NK-92 treated with Interleukin-12 subunit alpha and Interleukin-12 subunit beta, amount 100 ng/mL, for 24 hours (cell line): ENCODE data around the gene ORAI2.
A peak's percentile ranks its signal among the peaks of the same experiment; 100 is the strongest.
"Not testable (repeated sequence)": the region's sequence is repeated elsewhere in the genome, so short reads cannot be mapped to it uniquely, and the experiment has no call there.

Source experiments
- DNase-seq: peaks from one replicate; lab custom pipeline; 2025; lab: John Stamatoyannopoulos, UW

The ORAI2 gene

DNA sequence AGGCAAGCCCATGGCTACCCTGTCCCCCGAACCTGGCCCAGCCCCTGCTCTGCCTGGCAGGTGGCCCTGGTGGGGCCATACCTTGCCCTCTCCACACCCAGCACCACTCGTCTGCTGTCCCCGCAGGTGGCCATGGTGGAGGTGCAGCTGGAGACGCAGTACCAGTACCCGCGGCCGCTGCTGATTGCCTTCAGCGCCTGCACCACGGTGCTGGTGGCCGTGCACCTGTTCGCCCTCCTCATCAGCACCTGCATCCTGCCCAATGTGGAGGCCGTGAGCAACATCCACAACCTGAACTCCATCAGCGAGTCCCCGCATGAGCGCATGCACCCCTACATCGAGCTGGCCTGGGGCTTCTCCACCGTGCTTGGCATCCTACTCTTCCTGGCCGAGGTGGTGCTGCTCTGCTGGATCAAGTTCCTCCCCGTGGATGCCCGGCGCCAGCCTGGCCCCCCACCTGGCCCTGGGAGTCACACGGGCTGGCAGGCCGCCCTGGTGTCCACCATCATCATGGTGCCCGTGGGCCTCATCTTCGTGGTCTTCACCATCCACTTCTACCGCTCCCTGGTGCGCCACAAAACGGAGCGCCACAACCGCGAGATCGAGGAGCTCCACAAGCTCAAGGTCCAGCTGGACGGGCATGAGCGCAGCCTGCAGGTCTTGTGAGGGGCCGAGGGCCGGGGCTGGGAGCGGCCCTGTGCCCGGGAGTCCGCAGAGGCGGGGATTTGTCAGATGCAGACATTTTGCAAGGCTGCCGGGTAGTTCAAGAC, 13.2 kb downstream of the ORAI2 start:
- no peak for DNase-seq

- DNase-seq: no peak
Observed at GRCh38 chr7:102447311-102447710, 13.9 kb downstream of the ORAI2 start.

DNA sequence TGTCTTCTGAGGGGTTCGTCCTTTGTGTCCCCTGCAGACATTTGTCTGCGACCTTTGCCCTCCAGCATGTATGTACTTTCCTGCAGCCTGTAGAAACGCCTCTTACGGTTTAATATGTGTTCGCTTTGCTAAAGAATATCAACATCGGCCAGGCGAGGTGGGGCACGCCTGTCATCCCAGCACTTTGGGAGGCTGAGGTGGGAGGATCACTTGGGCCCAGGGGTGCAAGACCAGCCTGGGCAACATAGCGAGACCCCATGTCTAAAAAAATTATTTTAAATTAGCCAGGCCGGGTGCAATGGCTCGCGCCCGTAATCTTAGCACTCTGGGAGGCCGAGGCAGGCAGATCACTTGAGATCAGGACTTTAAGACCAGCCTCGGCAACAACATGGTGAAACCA, 15.8 kb downstream of the ORAI2 start:
- no peak for DNase-seq

- no peak for DNase-seq
Observed at GRCh38 chr7:102450242-102450641, 16.9 kb downstream of the ORAI2 start.

GRCh38 chr7:102451371-102452054, 18.1 kb downstream of the ORAI2 start:
- no peak for DNase-seq

- no peak for DNase-seq
Observed at GRCh38 chr7:102452451-102452850, 19.1 kb downstream of the ORAI2 start.

DNA sequence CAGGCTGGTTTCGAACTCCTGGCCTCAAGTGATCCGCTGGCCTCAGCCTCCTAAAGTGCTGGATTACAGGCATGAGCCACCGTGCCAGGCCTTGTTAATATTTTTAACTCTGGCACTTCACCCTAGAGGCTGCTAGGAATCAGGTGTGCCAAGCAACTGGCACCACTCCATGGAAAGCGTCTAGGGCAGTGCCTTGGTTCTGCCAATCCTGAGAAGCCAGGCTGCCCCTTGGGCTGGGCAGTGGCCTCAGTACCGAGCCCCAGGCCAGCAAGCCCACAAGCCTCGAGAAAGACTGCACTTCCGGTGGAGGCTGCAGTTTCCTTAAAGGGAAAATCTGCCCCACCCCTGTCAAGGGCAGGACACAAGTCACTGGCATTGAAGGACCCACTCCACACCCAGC, 19.9 kb downstream of the ORAI2 start:
- no peak for DNase-seq

- DNase-seq: no peak
Observed at GRCh38 chr7:102454468-102454867, 21.1 kb downstream of the ORAI2 start.

GRCh38 chr7:102454932-102455331, 21.6 kb downstream of the ORAI2 start:
- DNase-seq: not testable (repeated sequence)

DNA sequence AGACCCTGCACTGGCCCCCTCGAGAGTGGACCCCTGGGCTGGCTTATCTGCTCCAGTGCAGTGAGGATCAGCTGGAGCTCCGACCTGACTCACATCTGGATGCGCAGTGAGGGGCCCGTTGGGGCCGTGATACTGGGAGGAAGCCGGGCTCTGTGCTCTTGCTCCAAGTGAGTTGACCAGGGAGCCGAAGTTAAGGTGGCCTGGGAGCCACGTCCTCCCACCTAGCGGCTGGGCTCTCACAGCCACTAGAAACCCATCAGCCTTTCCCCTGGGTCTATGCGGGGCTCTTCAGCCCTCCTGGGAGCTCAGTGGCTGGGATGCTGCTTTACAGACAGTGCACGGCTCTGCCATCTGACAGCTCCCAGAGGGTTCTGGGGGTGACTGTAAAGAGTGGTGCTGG, 22.2 kb downstream of the ORAI2 start:
- no peak for DNase-seq

GRCh38 chr7:102456327-102456726, 23.0 kb downstream of the ORAI2 start:
- no peak for DNase-seq

DNA sequence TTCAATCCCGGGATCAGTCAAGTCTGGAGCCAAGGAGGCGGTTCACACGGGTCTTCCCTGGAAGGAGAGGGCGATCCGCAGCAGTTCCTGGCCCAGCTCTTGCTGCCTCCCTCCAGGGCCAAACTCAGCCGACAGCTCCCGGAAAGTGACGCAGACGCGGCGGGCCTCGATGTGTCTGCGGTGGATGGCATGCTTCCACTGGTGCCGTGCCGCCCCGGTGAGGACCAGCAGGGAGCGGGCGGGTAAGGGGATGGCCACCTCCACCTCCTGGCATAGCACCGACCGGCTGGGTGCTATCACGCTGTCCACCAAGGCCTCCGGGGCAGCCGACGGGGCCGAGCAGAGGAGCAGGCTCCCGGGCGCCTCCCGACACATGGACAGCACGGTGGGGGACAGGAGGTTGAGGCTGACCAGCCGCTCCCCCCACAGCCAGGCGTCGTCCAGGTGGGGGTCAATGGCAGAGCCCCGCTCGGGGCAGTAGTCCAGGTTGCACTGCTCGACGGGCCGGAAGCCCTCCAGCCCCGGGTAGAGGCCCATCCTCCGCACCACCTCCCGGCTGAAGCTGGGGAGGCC, 24.1 kb downstream of the ORAI2 start:
- no peak for DNase-seq

DNA sequence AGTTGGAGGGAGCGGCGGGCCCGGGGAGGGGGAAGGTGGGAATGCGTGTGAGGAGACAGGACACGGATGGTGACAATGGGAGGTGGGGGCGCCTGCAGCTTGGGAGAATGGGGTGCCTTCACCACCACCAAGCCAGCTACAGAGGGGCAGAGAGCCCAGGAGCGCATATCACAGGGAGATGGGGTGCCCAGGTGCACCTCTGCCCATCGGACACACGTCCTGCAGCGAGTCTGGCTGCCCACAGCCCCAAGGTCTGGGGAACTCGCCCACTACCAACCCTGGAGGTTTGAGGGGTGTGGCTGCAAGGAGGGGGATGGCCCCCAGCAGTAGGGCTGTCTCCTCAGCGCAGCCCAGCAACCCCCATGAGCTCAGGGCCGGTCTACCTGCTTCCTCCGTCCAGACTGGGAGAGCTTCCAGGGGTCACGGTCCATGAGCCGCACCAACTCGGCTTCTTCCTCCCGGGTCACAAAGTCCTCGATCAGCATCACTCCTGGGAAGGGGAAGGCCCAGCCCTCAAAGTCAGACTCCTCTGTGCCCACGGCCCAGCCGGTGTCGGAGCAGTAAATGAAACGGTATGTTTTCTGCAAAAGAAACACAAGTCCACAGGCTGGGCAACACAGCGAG, 26.0 kb downstream of the ORAI2 start:
- no peak for DNase-seq

- DNase-seq: no peak
Observed at GRCh38 chr7:102460467-102460866, 27.1 kb downstream of the ORAI2 start.

GRCh38 chr7:102463841-102464576, 30.6 kb downstream of the ORAI2 start:
- DNase-seq: no peak

DNA sequence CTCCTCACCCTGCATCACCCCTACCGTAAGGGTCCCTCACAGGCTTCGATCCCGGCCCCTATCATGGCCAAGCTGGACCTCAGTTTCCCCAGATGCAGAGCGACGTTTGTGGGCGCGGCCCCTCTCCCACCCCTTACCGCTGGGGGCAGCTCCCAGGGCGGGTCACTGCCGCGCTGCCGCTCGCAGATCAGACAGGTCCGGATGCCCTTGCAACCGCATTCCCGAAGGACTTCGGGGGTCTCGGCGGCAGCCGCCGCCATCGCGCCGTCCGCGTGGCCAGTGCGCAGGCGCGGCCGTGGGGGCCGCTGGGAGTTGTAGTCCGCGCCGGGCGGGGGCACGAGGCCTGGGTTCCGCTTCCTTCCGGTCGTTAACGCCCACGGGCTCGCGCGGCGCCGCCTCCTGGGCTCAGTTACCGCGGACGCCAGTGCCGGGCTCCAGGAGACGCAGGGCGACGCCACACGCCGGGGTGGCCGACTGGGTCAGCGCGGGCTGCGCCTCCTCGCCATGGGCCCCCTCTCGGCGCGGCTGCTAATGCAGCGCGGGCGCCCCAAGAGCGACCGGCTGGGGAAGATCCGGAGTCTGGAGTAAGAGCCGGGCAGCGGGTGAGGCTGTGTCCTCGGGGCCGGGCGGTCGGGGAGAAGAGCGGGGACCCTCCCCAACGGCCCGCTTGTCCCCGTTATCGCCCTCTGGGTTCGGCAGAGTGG, 31.4 kb downstream of the ORAI2 start, which contains the start of the genes ALKBH4 and LRWD1:
TSS of gene ALKBH4 (minus strand) at position 287 of the 704 bp plus-strand sequence. CDS start at position 260, 27 bp downstream.
TSS of gene LRWD1 (plus strand) at position 408 of the 704 bp plus-strand sequence. CDS start at position 505, 97 bp downstream.
- peak; percentile 95 for DNase-seq

GRCh38 chr7:102466097-102466496, 32.7 kb downstream of the ORAI2 start:
- no peak for DNase-seq

DNA sequence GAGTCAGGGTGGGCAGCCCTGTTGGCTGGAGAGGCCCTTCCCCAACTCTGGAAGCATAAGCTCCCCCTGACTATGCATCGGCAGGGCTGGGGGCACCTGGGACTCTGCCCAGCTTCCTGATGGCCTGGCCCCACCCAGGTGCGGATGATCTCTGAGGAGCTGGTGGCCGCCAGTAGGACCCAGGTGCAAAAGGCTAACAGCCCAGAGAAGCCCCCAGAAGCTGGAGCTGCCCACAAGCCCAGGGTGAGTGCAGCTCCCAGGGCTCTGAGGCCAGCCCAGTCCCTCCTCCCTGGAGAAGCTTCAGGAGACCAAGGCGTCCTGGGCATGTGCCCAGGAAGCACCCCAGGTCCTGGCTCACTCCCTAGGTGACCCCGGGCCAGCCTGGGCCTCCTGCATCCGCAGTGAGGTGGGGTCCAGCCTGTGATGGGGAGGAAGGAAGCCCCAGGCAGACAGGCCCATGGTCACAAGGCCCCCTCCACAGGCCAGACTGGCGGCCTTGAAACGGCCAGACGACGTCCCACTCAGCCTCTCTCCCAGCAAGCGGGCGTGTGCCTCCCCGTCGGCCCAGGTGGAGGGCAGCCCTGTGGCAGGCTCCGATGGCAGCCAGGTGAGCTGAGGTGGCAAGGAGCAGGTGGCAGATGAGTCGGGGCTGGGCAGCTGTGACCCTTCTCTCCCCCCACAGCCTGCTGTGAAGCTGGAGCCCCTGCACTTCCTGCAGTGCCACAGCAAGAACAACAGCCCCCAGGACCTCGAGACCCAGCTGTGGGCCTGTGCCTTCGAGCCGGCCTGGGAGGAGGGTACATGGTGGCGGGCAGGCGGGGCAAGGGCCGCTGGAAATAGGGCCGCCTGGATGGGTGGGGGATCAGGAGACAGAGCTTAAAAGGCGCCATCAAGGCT, 34.5 kb downstream of the ORAI2 start:
- no peak for DNase-seq

GRCh38 chr7:102468478-102469350, 35.3 kb downstream of the ORAI2 start:
- DNase-seq: no peak
